Measurements from ENCODE around the gene FGFR1OP2.
"Not testable (repeated sequence)": the region's sequence is repeated elsewhere in the genome, so short reads cannot be mapped to it uniquely, and the experiment has no call there.

Gene FGFR1OP2

GRCh38 chr12:26948309-26948708 lies 10.0 kb downstream of the FGFR1OP2 start:
- DNase-seq: no peak

GRCh38 chr12:26953447-26953846 lies 15.2 kb downstream of the FGFR1OP2 start:
- DNase-seq: no peak

- DNase-seq: no peak
These were observed 15.8 kb downstream of the FGFR1OP2 start for GRCh38 chr12:26954027-26954426.

GRCh38 chr12:26961391-26961790 lies 23.1 kb downstream of the FGFR1OP2 start:
- not testable (repeated sequence) for DNase-seq

- DNase-seq: no peak
These were observed 23.5 kb downstream of the FGFR1OP2 start for GRCh38 chr12:26961803-26962202.

GRCh38 chr12:26963413-26963812 lies 25.1 kb downstream of the FGFR1OP2 start:
- DNase-seq: no peak

GRCh38 chr12:26966842-26967241 lies 28.6 kb downstream of the FGFR1OP2 start:
- no peak for DNase-seq

GRCh38 chr12:26970136-26970535 lies 31.9 kb downstream of the FGFR1OP2 start:
- DNase-seq: no peak

- DNase-seq: no peak
These were observed 33.7 kb downstream of the FGFR1OP2 start for GRCh38 chr12:26971963-26972362.

- no peak for DNase-seq
These were observed 38.4 kb downstream of the FGFR1OP2 start for GRCh38 chr12:26976687-26977086.

GRCh38 chr12:26978801-26979200 lies 40.5 kb downstream of the FGFR1OP2 start:
- no peak for DNase-seq

- no peak for DNase-seq
These were observed 41.5 kb downstream of the FGFR1OP2 start for GRCh38 chr12:26979733-26980132.

GRCh38 chr12:26982866-26983265 lies 44.6 kb downstream of the FGFR1OP2 start:
- DNase-seq: no peak

- no peak for DNase-seq
These were observed 49.6 kb downstream of the FGFR1OP2 start for GRCh38 chr12:26987634-26988424.

- no peak for DNase-seq
These were observed 50.4 kb downstream of the FGFR1OP2 start for GRCh38 chr12:26988703-26989102.

- DNase-seq: no peak
These were observed 51.6 kb downstream of the FGFR1OP2 start for GRCh38 chr12:26989873-26990272.

GRCh38 chr12:26991826-26992225 lies 53.6 kb downstream of the FGFR1OP2 start:
- DNase-seq: no peak

- DNase-seq: no peak
These were observed 55.8 kb downstream of the FGFR1OP2 start for GRCh38 chr12:26994109-26994508.

- DNase-seq: no peak
These were observed 57.4 kb downstream of the FGFR1OP2 start for GRCh38 chr12:26995706-26996105.

- DNase-seq: no peak
These were observed 58.7 kb downstream of the FGFR1OP2 start for GRCh38 chr12:26997003-26997402.

GRCh38 chr12:27000961-27001360 lies 62.7 kb downstream of the FGFR1OP2 start:
- DNase-seq: no peak

GRCh38 chr12:27001663-27002062 lies 63.4 kb downstream of the FGFR1OP2 start:
- DNase-seq: no peak

- no peak for DNase-seq
These were observed 63.9 kb downstream of the FGFR1OP2 start for GRCh38 chr12:27002141-27002540.

GRCh38 chr12:27003421-27004381 lies 65.4 kb downstream of the FGFR1OP2 start:
- DNase-seq: no peak
